ENCODE results near the gene ESYT1. TPM values are rescaled to one million over a fixed set of nuclear protein-coding genes. Genes with fewer than 3 reads are reported as not detected.

Gene ESYT1
- total and polyA plus RNA-seq, 9 of the 15 experiments (the other 6 are each of a cell fraction or from before 2014, with no cell fraction given), result 132 to 420 (median 164) TPM

- TF ChIP-seq, protein P1, sequence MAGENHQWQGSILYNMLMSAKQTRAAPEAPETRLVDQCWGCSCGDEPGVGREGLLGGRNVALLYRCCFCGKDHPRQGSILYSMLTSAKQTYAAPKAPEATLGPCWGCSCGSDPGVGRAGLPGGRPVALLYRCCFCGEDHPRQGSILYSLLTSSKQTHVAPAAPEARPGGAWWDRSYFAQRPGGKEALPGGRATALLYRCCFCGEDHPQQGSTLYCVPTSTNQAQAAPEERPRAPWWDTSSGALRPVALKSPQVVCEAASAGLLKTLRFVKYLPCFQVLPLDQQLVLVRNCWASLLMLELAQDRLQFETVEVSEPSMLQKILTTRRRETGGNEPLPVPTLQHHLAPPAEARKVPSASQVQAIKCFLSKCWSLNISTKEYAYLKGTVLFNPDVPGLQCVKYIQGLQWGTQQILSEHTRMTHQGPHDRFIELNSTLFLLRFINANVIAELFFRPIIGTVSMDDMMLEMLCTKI (IDR thresholded peaks at IDR 0.05; ENCODE audit: partially characterized antibody), result no peak
- TF ChIP-seq NUFIP1 (IDR thresholded peaks at IDR 0.05; ENCODE audit: partially characterized antibody), result peak; percentile 29
- no peak for TF ChIP-seq TAF7 (tag; IDR thresholded peaks at IDR 0.05)
- TF ChIP-seq ZNF384 (IDR thresholded peaks at IDR 0.05; ENCODE audit: low read depth, low read length), result peak; percentile 95
- 0 out of 4 replicates have a peak, but pooled peaks of 1 of the 2 experiments have one; percentile 42 for TF ChIP-seq NONO (IDR thresholded peaks at IDR 0.05; ENCODE audit: low read depth in 2 of 2, low read length in 1 of 2)
- TF ChIP-seq ZC3H4 (CRISPR knock-in tag; IDR thresholded peaks at IDR 0.05; ENCODE audit: borderline replicate concordance), result no peak
- no peak for TF ChIP-seq CBX1 (IDR thresholded peaks at IDR 0.05; ENCODE audit: low read depth)
- TF ChIP-seq ZNF274 (IDR thresholded peaks at IDR 0.05; ENCODE audit: borderline replicate concordance, low read depth, low read length), result no peak
- peak; percentile 50; the same call in 1 of the 2 replicates for TF ChIP-seq THRB (CRISPR knock-in tag; conservative IDR thresholded peaks at IDR 0.05)
- TF ChIP-seq FOXP1 (CRISPR knock-in tag; IDR thresholded peaks at IDR 0.05), result peak; percentile 68; the same call in 1 of the 2 replicates
- TF ChIP-seq DLX4 (CRISPR knock-in tag; IDR thresholded peaks at IDR 0.05), result no peak
- TF ChIP-seq, protein P2, sequence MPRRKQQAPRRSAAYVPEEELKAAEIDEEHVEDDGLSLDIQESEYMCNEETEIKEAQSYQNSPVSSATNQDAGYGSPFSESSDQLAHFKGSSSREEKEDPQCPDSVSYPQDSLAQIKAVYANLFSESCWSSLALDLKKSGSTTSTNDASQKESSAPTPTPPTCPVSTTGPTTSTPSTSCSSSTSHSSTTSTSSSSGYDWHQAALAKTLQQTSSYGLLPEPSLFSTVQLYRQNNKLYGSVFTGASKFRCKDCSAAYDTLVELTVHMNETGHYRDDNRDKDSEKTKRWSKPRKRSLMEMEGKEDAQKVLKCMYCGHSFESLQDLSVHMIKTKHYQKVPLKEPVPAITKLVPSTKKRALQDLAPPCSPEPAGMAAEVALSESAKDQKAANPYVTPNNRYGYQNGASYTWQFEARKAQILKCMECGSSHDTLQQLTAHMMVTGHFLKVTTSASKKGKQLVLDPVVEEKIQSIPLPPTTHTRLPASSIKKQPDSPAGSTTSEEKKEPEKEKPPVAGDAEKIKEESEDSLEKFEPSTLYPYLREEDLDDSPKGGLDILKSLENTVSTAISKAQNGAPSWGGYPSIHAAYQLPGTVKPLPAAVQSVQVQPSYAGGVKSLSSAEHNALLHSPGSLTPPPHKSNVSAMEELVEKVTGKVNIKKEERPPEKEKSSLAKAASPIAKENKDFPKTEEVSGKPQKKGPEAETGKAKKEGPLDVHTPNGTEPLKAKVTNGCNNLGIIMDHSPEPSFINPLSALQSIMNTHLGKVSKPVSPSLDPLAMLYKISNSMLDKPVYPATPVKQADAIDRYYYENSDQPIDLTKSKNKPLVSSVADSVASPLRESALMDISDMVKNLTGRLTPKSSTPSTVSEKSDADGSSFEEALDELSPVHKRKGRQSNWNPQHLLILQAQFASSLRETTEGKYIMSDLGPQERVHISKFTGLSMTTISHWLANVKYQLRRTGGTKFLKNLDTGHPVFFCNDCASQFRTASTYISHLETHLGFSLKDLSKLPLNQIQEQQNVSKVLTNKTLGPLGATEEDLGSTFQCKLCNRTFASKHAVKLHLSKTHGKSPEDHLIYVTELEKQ (CRISPR knock-in tag; IDR thresholded peaks at IDR 0.05), result no peak
- TF ChIP-seq TBP (optimal IDR thresholded peaks at IDR 0.05; ENCODE audit: low read depth, low read length), result no peak
- TF ChIP-seq ELF2 (CRISPR knock-in tag; IDR thresholded peaks at IDR 0.05), result no peak
- no peak for TF ChIP-seq BCL6 (CRISPR knock-in tag; IDR thresholded peaks at IDR 0.05)
- TF ChIP-seq, protein P3, sequence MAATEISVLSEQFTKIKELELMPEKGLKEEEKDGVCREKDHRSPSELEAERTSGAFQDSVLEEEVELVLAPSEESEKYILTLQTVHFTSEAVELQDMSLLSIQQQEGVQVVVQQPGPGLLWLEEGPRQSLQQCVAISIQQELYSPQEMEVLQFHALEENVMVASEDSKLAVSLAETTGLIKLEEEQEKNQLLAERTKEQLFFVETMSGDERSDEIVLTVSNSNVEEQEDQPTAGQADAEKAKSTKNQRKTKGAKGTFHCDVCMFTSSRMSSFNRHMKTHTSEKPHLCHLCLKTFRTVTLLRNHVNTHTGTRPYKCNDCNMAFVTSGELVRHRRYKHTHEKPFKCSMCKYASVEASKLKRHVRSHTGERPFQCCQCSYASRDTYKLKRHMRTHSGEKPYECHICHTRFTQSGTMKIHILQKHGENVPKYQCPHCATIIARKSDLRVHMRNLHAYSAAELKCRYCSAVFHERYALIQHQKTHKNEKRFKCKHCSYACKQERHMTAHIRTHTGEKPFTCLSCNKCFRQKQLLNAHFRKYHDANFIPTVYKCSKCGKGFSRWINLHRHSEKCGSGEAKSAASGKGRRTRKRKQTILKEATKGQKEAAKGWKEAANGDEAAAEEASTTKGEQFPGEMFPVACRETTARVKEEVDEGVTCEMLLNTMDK (IDR thresholded peaks at IDR 0.05; ENCODE audit: borderline replicate concordance, insufficient read depth, low read depth, low read length, poor library complexity, severe bottlenecking), result peak; percentile 77
These were observed 29.3 kb downstream of the ESYT1 start (continued) for GRCh38 chr12:56157201-56158028.

Data from K562 (cell line).